Gastroesophageal sphincter (tissue), 3 donors: ENCODE measurements around the gene DEAF1.
"Not testable (repeated sequence)": the region's sequence is repeated elsewhere in the genome, so short reads cannot be mapped to it uniquely, and the experiment has no call there.

Experiments used
- POLR2A ChIP-seq, 2 donors: fragments of 450-650 bp; IDR thresholded peaks; one replicate each; pipeline ENCODE4 v1.6.1; 2017; ENCODE audit warnings: antibody characterized with exemption in 2 of 2, mild to moderate bottlenecking in 2 of 2, moderate library complexity in 1 of 2
- POLR2AphosphoS5 ChIP-seq: sonication (generic); formaldehyde crosslinking; IDR thresholded peaks from one replicate; pipeline ENCODE4 v1.6.1; 2017; ENCODE audit warnings: antibody characterized with exemption
- TF ChIP-seq, protein P1 (sequence below), 4 experiments: fragments of 200-600 bp in 2 of 4; fragments of 450-650 bp in 2 of 4; sonication (generic) in 1 of 4; IDR thresholded peaks; one replicate each; pipeline ENCODE4 v1.5.1; 2017 to 2019; ENCODE audit warnings: antibody characterized with exemption in 4 of 4, mild to moderate bottlenecking in 2 of 4, moderate library complexity in 2 of 4

GRCh38 chr11:734541-734940, 39.5 kb upstream of the DEAF1 start:
- TF ChIP-seq POLR2AphosphoS5; POLR2A (IDR thresholded peaks at IDR 0.05): not testable (repeated sequence)
- TF ChIP-seq, protein P1, sequence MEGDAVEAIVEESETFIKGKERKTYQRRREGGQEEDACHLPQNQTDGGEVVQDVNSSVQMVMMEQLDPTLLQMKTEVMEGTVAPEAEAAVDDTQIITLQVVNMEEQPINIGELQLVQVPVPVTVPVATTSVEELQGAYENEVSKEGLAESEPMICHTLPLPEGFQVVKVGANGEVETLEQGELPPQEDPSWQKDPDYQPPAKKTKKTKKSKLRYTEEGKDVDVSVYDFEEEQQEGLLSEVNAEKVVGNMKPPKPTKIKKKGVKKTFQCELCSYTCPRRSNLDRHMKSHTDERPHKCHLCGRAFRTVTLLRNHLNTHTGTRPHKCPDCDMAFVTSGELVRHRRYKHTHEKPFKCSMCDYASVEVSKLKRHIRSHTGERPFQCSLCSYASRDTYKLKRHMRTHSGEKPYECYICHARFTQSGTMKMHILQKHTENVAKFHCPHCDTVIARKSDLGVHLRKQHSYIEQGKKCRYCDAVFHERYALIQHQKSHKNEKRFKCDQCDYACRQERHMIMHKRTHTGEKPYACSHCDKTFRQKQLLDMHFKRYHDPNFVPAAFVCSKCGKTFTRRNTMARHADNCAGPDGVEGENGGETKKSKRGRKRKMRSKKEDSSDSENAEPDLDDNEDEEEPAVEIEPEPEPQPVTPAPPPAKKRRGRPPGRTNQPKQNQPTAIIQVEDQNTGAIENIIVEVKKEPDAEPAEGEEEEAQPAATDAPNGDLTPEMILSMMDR (IDR thresholded peaks at IDR 0.05) = not testable (repeated sequence)
